Activated CD4-positive, alpha-beta T cell treated with anti-CD3 and anti-CD28 coated beads, Interleukin-2, Interleukin-4, amounts not matched to agents 100 ng/mL and 50 ng/mL, durations not matched to agents 16 hours and 8 hours (primary cell): ENCODE results near the gene TMPRSS6.

Experiments used
- DNase-seq: peaks from one replicate; pipeline ENCODE4 v3.0.0-alpha.2; 2020; ENCODE audit warnings: low spot score

TMPRSS6 gene

DNA sequence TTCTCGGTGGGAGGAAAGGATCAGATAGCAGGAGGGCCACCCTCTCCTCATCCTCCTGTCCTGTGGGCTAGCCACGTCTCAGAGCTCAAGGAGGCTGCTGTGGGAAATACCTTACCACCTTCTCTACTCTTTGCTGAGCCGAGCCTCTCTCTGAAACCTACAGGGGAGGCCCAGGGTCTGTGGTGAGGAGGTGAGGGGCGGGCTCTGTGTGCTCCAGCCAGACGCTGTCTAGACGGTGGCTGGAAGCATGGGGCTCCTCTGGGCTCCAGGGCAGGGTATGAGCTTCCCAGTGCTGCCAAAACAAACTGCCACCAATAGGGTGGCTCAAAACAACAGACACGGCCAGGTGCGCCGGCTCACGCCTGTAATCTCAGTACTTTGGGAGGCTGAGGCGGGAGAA lies 5.5 kb upstream of the TMPRSS6 start:
- no peak for DNase-seq

DNA sequence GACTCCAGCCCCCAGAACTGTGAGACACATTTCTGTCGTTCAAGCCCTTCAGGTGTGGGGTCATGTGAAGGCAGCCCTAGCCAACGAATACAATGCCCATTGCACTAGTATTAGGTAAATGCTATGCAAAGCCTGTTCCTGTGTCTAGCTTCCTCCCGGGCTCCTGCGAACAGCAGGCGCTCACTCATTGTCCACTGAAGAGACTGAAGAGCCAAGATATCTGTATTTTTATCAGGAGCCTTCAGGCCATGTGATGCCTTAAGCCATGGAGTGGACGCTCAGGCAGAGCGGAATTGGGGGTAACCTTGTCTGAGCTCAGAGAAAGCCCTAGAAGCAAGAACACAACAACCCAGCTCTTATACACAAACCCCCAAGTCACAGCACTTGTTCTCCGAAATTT lies 4.2 kb upstream of the TMPRSS6 start:
- DNase-seq: no peak

DNA sequence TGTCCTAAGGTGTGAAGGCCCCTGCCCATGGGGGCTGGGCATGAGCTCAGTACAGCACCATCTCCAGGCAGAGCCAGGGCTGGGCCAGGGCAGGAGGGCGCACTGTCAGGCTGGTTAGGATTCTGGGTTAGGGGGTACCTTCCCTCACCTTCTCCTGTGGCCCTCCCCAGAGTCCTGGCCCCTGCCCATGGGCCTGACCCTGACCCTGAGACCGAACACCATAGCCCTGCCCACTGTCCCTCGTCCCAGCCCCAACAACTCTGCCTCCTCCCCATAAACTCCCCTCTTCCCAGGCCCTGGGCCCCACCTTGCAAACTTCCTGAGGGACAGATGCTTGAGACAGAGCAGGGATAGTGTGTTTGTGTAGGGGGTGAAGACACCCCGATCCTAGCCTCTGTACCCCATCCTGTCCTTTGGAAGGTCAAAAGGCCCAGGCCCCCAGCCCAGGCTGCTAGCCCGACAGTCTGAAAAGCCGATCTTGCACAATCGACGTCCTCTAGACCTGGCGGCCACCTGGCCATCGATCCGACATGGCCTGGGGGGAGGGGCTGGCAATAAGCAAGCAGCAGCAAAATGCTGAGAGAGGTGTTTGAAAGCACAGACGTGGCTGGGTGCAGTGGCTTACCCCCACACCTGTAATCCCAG lies 2.7 kb upstream of the TMPRSS6 start:
- DNase-seq: no peak

DNA sequence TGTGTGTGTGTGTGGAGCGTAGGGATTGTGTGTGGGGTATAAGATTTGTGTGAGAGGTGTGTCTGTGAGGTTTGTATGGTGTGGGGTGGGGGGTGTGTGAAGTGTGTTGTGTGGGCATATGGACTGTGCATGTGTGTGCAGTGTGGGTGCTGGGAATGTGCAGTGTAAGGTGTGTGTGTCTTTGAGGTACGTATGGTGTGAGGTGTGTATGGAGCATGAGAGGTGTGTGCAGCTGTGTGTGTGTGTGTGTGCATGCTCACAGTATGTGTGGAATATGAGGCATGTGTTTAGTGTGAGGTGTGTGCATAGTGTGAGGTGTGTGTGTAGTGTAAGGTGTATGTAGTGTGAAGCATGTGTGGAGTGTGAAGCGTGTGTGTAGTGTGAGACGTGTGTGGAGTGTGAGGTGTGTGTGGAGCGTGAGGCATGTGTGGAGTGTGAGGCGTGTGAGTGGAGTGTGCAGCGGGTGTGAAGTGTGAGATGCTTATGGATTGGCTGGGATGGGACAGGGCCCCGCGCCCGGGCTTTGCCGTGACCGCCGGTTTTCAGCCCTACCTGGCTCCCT lies 1.7 kb upstream of the TMPRSS6 start:
- no peak for DNase-seq

DNA sequence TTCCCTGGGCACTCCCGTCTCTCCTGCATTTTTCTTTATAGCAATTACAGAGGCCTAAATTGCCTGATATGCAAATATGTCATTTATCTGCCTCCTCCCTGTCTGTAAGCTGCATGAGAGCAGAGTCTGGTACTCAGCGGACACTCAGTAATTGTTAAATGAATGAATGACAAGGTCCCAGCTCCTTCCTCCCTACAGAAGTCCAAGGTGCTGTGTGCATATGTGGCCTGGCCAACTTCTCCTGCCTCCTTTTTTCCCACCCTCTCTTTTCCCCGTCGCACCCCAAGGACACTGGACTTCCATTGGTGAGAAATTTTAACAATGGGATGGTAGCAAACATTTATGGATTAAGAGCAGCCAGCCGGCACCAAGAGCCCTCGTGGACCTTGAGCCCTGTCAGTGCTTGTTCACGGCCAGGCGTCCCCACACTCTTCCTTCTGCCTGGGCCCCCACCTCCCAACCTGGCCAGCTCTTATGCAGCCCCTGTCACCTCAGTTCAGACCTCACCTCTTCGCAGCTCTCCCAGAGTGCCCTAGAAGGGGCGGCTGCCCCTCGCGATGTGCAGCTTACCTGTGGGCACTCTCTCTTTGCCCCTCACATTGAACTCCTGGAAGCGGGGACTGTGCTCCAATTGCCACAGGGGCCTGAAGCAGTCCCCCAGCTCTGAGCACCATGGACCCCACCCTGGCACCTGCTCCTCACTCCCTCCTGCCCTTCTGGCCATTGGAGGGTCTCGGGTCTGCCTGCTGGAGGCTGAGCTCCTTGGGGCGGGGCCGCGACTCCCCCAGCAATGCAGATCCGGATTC lies 1.5 kb downstream of the TMPRSS6 start:
- DNase-seq: no peak

DNA sequence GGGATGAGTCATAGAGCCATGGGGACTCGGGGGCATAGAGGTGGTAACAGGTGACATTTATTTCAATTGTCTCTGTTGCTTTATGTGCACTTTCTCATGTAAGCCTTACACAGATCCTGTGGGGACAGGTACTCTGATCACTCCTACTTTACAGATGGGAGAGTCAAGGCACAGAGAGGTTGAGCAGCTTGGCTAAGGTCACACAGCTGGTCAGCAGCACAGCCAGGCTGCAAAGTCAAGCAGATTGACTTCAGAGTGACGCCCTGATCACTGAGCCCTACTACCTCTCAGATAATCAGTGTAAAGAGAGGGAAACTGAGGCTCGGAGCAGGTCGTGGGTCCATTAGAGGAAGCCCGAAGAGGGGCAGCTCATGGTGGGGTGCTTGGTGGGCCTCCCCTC lies 3.5 kb downstream of the TMPRSS6 start:
- no peak for DNase-seq

DNA sequence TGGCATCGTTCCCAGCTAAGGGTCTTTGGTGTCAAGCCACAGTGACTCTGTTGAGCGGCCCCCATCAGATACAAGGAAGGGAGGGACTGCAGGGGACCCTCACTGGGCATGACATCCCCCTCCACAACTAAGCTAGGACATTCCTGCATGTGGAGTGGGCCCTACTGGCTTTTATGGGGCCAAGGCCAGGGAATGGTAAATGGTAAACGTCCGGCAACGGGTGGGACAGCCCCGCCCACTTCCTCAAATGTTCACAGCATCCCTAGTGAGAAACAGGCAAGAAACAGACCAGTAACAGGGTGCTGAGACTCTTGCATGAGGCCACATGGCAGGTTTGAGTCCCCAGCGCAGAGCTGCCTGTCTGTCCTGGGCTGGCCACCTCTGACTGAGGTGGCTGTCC lies 4.4 kb downstream of the TMPRSS6 start:
- DNase-seq: no peak

DNA sequence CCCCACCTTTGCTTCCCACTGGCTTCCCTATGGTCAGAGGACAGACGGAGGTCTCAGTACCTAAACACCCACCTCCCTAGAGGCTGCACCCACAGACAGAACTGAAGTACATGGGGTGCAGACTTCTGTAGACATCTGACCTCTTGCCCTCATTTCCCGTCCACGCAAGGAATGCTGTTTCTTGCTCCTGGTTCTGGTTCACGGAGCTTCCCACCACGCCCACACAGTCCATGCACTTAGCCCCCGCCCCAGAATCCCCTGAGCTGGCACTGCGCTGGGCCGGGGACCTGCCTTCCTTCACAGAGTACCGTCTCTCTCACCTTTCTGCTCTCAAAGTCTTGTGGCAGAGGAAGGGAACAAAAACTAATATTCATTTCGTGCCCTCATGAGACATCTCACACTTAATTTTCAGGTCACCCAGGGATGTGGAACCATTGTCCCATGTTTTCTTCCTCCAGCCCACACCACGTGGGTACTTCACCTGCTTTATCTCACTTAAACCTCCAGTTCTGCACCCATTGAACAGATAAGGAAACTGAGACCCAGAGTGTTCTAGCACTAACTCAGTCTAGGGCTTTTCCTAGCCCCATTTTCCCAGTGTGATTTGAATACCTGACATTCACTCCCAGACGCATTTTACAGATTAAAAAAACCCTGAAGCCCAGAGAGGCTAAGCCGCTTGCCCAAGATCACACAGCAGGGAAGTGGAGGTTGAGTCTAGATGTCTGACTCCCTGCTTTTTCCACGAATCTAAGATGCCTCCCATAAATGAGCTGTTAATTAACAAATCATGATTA lies 5.7 kb downstream of the TMPRSS6 start:
- DNase-seq: no peak

DNA sequence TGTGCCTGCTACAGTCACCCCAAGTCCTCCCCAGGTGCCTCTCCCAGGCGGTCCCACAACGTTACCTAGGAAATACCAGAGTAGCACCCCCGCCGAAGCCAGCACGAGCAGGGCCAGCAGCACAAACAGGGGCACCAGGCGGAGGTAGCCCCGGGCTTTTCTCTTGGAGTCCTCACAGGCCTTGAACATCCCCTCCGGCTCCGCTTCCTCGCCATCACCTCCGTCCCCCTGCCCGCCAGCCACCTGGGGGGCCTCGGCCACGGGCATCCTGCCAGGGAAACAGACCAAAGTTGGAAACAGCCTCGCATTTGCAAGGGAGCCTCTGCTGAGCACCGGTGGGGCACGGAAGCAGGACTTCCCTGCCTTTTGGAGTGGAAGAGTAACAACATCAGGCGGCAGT lies 6.4 kb downstream of the TMPRSS6 start:
- no peak for DNase-seq

DNA sequence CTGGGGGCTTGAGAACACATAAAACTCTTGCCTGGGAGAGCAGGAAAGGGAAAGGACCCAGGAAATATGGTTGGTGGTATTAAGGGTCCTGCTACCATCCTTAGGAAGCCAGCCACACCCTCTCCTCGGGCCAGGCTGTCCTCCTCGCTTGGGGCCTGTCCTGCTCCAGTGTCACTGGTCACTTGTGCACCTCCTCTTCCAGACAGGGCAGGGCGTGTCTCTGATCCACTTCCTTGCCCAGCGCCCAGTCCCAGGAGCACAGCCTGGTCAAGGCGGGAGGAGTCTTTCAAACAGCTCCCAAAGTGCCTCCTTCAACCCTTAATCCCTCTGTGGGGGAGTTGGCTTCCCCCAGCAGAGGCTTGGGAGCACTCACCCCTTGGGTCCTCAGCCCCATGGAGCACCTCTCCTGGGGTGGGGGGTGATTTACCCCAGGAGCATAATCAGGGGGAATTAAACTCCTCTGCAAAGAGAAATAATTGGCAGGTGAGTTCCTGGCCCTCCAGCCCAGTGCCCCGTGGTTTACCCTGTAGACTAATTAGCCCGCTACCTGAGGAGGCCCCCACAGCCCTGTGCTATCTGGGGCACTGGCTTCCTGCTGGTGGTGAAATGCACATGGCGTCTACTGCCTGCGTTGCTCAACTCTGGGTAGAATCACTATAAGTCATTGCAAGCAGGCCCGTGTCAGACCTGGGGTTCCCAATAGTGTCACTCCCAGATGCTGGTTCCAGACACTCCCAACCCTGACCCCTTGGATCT lies 8.0 kb downstream of the TMPRSS6 start:
- no peak for DNase-seq

DNA sequence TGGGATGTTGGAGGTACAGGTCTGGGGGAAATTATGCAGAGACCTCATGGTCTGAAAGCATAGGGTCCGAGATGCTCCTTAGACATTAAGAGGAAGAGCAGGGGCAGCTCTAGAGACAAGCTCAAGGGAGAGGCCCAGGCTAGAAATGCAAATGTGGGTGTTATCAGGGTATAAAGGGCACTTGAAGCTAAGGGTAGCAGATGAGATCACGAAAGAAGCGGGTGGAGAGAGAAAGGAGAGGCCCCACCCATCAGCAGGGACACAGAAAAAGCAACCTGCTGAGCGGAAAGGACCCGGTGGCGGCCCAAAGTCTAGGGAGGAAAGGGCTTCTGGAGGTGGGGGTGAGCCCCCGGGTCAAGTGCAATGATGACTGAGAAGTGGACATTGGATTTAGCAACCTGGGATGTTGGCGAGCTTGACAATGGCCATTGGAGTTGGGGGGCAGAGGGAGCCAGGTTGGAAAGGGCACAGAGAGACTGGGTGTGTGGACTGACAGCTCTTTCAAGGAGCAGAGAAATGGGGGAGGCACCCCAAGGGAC lies 8.9 kb downstream of the TMPRSS6 start:
- DNase-seq: no peak

DNA sequence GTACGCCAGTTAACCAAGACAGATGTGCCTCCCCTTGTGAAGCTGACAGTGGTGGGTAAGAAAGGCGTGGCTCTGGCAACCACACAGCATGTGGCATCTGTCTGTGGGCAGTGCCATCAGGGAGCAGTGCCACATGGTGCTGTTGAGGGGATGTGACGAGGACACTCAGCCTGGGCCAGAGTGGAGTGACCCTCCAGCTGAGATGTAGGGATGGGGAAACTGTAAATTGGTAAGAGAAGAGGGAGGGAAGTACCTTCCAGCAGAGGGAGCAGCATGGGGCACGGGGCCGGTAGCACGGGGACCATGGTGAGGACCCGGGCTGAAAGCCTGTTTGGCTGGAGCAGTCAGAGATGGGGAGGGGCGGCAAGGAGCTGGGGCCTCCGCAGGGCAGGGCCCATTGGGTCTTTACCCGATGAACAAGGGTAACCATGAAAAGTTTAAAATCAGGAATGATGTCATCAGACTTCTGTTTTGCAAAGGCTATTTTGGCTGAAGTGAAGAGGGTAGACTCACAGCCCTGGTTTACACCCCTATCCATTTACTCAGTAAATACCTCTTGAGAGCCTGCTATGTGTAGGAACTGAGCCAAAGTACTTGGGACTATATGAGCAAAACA lies 10.4 kb downstream of the TMPRSS6 start:
- DNase-seq: no peak

DNA sequence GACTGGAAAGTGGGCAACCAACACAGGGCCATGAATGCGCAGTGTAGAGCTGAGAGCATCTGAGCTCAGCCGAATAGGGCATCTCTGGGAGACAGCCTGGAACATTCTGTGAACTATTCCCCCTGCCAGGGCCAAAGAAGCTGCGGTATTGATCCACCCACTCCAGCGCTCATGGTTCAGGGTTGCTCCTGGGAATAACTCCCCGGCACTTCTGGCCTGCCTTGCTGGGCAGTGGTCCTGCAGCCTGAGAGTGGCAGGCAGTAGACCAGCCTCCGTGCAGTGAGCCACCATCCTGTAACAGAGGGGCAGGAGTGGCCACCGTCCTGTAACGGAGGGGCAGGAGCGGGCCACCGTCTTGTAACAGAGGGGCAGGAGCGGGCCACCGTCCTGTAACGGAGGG lies 12.2 kb downstream of the TMPRSS6 start:
- DNase-seq: no peak

DNA sequence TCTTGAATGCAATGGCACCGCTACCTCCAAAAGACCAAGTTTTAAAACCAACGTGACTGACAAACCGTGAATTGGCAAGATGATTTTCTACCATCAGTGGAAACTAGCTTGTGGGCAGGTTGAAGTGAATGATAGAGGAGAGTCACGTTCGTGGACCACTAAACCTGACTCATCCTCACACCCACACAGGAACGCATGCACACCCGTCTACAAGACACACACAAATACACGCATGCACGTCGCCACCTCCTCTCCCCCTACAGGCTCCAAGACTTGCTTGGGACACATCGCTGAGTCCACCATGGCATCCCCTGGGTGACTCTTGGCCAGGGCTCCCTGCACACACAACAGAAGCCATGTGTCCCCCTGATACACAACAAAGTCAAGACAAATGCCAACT lies 14.4 kb downstream of the TMPRSS6 start:
- DNase-seq: no peak

DNA sequence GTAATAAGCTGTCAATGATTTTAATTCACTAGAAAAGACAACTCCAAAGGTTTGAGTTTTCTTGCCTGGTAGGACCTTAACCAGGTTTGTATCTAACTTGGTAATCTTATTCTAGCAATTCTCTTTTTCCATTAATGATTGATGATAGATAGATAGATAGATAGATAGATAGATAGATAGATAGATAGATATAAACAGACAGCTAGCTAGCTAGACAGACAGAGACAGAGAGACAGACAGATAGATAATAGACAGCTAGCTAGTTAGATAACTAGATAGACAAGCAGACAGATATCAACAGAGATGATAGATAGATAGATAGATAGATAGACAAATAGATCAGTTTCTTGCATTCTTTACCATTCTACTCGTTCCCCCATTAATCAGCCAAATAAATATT lies 15.3 kb downstream of the TMPRSS6 start:
- no peak for DNase-seq

DNA sequence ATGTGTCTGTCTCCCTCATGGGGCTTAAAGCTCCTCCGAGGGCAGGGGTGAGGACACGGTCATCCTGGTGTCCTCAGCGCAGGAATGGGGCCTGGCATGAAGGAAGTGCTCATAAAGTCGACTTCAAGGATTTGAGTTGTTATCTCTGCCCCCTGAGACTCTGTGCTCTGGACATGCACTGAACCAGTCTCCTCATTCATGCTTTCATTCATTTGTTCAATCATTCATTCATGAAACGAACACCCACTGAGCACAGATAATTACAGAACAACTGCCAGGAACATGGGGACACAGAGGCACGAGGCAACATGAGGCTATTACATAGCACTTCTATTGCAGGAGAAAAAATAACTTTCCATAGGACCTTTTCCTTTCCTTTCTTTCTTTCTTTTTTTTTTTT lies 16.5 kb downstream of the TMPRSS6 start:
- DNase-seq: no peak

DNA sequence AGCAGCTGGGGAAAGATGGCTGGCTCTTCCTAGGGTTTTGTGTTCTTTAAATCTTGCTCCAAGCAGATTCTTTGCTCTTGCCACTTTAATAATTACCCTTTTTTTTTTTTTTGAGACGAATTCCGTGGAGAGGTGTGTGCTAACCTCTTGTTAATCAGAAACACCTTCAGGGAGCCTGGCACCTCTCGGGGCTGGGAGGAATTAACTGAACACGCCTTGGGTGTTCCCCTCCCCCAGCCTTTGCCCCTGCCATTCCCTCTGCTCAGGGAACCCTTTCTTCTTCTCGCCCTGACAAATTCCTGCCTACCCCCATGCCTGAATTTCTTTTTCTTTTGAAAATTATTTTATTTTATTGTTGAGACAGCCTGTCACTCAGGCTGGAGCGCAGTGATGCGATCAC lies 17.5 kb downstream of the TMPRSS6 start:
- no peak for DNase-seq

DNA sequence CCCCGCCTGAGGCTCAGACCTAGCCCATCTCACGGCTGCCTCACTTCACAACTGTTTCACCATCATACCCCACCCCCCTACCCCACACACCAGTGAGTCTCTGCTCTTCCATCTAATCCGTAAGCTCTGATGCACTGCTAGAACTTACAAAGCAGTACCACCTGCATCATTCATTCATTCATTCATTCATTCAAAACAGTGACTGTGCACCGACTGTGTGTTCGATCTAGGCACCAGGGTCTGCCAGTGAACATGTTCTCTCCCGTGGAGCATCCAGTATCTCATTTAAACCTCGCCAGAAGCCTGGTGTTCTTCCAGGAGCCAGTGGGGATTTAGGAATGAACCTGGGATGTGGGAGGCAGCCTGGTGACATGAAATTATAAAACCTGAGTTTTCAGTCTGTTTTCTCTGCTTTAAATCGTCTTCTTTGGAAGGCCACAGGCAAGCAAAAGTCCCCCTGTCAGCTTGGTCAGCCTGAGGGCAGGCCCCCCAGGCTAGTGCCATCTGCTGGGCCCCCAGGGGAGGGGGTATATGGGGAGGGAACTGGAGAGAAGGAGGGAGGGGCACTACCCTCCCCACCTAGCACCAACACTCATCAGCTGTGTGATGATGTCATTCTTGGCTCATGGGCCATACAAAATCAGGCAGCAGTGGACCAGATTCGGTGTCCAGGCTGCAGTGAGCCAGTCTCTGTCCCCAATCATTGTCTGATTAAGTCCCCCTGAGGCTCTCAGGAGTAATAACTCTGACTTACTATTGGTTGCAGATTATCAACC lies 18.4 kb downstream of the TMPRSS6 start:
- DNase-seq: no peak

DNA sequence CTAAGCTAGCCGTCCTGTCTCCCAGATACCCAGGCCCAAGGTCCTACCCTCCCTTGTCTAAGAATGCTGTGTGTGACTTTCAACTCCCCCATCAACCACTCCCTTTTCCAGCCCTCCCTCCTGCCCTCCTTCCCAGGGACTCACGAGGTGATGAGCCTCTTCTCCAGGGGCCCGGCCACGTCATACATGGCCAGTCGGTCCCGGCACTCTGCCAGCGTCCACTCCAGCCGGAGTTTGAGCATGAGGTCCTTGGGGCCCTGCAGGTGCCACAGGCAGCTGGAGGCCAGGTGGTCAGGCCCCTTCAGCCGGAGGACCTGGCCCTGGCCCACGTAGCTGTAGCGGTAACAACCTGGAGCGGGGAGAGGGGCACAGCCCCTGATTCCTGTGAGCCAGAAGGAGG lies 20.1 kb downstream of the TMPRSS6 start:
- no peak for DNase-seq

DNA sequence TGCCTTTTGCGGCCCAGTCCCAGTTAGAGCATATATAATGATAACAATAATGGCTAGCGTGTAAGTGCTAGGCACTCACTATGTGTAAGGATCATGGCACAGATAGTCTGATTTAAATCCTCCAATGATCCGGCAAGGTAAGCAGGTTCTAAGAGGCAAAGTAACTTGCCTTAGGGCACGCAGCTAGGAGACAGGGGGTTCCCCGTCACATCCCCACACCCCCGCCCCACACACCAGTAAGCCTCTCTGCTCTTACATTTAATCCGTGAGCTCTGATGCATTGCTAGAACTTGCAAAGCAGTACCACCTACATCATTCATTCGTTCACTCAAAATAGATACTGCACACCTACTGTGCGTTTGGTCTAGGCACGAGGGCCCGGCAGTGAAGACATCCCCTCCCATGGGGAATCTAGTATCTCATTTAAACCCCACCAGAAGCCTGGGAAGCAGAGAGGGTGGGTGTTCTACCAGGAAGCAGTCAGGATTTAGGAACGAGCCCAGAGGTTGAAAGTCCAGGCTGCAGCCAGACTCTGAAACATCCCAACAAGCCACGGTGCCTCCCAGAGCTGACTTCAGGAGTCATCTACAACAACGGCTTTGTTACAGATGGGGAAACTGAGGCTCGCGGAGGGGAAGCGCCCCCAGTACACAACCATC lies 20.6 kb downstream of the TMPRSS6 start:
- DNase-seq: no peak
